Smooth muscle cell (in vitro differentiated cells): Measurements from ENCODE around the gene DHX16. TPM values are rescaled to one million over a fixed set of nuclear protein-coding genes. Genes with fewer than 3 reads are reported as not detected.

Experiments
- DNase-seq: peaks from one replicate; lab custom pipeline; 2025; ENCODE audit not compliant: unreplicated experiment; lab: John Stamatoyannopoulos, UW
- H2AFZ ChIP-seq: fragments of 200-600 bp; sonication (generic); 2 replicates; pipeline ENCODE4 v1.6.0; 2016; ENCODE audit warnings: antibody characterized with exemption, low read depth, mild to moderate bottlenecking
- H3F3A ChIP-seq: fragments of 200-600 bp; sonication (generic); 2 replicates; pipeline ENCODE4 v1.6.0; 2017; ENCODE audit warnings: antibody characterized with exemption, low read depth
- H3K27ac ChIP-seq: fragments of 200-600 bp; sonication (generic); 2 replicates; pipeline ENCODE4 v1.5.1; 2016; ENCODE audit warnings: low read depth, mild to moderate bottlenecking
- H3K27me3 ChIP-seq: fragments of 200-600 bp; sonication (generic); 2 replicates; pipeline ENCODE4 v1.6.1; 2016; ENCODE audit warnings: low read depth, mild to moderate bottlenecking
- H3K36me3 ChIP-seq: fragments of 200-600 bp; sonication (generic); 2 replicates; pipeline ENCODE4 v1.5.1; 2016; ENCODE audit warnings: low read depth
- H3K4me1 ChIP-seq: fragments of 200-600 bp; sonication (generic); 2 replicates; pipeline ENCODE4 v1.5.1; 2016; ENCODE audit warnings: low read depth
- H3K4me2 ChIP-seq: fragments of 200-600 bp; sonication (generic); 2 replicates; pipeline ENCODE4 v1.6.0; 2016; ENCODE audit warnings: mild to moderate bottlenecking
- H3K4me3 ChIP-seq: fragments of 200-600 bp; sonication (generic); 2 replicates; pipeline ENCODE4 v1.5.1; 2016; ENCODE audit warnings: mild to moderate bottlenecking
- H3K79me2 ChIP-seq: fragments of 200-600 bp; sonication (generic); 2 replicates; pipeline ENCODE4 v1.6.0; 2016; ENCODE audit warnings: low read depth, mild to moderate bottlenecking
- H3K9ac ChIP-seq: fragments of 200-600 bp; sonication (generic); 2 replicates; pipeline ENCODE4 v1.6.0; 2016; ENCODE audit warnings: low read depth
- H3K9me3 ChIP-seq: fragments of 200-600 bp; sonication (generic); replicated peaks from 2 replicates; pipeline ENCODE4 v1.5.1; 2016; ENCODE audit warnings: low read depth
- H4K20me1 ChIP-seq: fragments of 200-600 bp; sonication (generic); 2 replicates; pipeline ENCODE4 v1.6.0; 2016; ENCODE audit warnings: low read depth
- WGBS: methylation state at CpG from one replicate; pipeline ENCODE4 v1.1.7; 2016; ENCODE audit warnings: low lambda C conversion rate; 5-methylcytosine and 5-hydroxymethylcytosine counted together
- polyA plus RNA-seq: library from polyadenylated mRNA; unstranded; fragments of >200 nt; fragmentation: Nextera tagmentation; extraction: Ambion mirVana; gene quantifications from 2 replicates; pipeline ENCODE4 v1.2.1, GENCODE V29; 2016
- total RNA-seq: library from RNA; depleted of rRNA; stranded (reverse); fragments of >200 nt; gene quantifications from 2 replicates; pipeline ENCODE4 v1.2.3, GENCODE V29; 2014
- TF ChIP-seq, protein P1 (sequence below): fragments of 200-600 bp; sonication (generic); IDR thresholded peaks from 2 replicates; pipeline ENCODE4 v1.5.1; 2017; ENCODE audit warnings: borderline replicate concordance, mild to moderate bottlenecking, antibody characterized with exemption; ENCODE audit not compliant: insufficient read depth, poor library complexity, severe bottlenecking

The DHX16 gene
- total and polyA plus RNA-seq, 2 experiments from 2014 or later, result 12.4 to 23.5 TPM

DNA sequence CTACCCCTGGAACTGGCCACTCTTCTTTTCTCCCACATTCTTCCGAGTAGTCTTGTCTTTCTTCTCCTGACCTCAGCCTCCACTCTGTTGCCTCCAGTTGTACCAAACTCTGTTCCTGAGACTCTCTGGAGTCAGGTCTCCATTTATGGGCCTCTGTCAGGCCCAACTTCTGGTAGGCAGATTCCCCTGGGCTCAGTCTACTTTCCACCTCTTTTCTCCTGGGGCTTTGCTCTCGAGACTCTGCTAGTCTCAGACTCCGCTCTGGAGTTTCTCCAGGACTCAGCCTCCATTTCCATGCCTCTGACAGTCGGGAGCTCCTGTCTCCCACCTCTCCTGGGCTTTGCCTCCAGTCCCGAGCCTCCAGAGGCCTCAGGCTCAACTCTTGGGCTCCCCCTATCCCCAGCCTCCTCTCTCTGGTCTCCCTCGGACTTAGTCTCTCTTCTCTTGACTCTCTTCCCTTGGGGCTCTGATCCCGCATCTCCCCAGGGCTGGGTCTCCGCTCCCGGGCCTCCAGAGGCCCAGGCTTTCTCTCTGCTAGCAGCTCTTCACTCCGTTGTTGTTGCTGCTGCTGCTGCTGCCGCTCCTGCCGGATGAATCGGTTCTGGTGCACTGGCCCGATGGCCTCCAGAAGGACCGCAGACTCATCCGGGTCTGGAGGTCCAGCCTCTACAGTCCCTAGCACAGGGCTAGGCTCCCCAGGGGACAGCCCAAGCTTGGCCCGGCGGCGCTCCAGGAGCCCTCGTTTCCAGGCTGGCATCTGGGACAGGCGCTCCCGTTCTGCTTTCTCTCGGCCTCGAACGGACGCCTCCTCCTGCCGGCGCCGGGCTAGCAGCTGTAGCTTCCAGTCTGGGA, 12.6 kb upstream of the DHX16 start:
- peaks cover 41% of the 10 kb centered on the region for H3F3A ChIP-seq
- no peaks in the 10 kb centered on the region for H3K27me3 ChIP-seq
- no peak overlapping the region for H2AFZ ChIP-seq
- peak overlapping the region; percentile 92 for H3K27ac ChIP-seq
- H3K4me2 ChIP-seq, result peak overlapping the region; percentile 93
- WGBS, result 49% methylated on average over 29 of the region's 29 CpGs
- H3K4me1 ChIP-seq, result peaks cover 58% of the 10 kb centered on the region
- H3K4me3 ChIP-seq, result peak overlapping the region; percentile 78
- H3K9ac ChIP-seq, result peak overlapping the region; percentile 91
- H3K79me2 ChIP-seq, result peaks cover 85% of the 10 kb centered on the region
- peaks cover 55% of the 10 kb centered on the region for H4K20me1 ChIP-seq
- no peak for DNase-seq
- no peaks in the 10 kb centered on the region for H3K9me3 ChIP-seq
- TF ChIP-seq, protein P1, sequence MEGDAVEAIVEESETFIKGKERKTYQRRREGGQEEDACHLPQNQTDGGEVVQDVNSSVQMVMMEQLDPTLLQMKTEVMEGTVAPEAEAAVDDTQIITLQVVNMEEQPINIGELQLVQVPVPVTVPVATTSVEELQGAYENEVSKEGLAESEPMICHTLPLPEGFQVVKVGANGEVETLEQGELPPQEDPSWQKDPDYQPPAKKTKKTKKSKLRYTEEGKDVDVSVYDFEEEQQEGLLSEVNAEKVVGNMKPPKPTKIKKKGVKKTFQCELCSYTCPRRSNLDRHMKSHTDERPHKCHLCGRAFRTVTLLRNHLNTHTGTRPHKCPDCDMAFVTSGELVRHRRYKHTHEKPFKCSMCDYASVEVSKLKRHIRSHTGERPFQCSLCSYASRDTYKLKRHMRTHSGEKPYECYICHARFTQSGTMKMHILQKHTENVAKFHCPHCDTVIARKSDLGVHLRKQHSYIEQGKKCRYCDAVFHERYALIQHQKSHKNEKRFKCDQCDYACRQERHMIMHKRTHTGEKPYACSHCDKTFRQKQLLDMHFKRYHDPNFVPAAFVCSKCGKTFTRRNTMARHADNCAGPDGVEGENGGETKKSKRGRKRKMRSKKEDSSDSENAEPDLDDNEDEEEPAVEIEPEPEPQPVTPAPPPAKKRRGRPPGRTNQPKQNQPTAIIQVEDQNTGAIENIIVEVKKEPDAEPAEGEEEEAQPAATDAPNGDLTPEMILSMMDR, result peak; percentile 6
- no peaks in the 10 kb centered on the region for H3K36me3 ChIP-seq

DNA sequence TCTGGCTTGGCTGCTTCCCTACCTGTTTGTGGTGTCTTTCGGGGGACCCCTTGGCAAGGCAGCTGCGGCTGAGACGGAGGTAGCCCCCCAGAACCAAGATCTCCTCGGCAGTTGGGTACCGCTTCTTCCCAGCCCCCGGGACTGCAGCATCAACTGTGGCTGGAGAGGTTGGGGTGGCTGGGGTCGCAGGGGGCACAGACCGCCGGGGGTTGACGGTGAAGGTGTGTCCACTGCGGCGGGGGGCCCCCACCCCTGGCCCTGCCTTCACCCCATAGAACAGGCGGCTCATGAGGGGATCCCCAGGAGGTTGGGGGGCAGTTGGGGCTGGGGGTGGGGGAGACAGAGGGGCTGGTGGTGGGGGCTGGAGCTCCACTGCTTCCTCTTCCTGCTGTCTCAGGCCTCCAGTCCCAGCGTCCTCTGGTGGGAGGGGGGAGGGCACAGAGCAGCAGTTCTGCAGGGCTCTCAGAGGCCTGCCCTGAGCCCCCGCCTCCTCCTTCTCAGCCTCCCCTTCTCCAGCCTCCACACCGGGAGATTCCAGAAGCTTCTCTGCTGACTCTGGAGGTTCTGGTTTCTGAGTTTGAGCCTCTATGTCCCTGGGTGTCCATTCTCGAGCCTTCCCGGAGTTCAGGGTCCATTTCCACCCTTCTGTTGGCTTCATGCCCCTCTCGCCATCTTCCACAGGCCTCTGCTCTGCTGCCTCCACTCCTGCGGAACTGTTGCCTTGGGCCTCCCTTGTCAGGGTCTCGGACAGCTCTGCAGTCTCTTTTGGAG, 11.8 kb upstream of the DHX16 start:
- peaks cover 63% of the 10 kb centered on the region for H4K20me1 ChIP-seq
- peak overlapping the region; percentile 78 for H3K4me3 ChIP-seq
- peak overlapping the region; percentile 93 for H3K4me2 ChIP-seq
- H3K36me3 ChIP-seq, result no peaks in the 10 kb centered on the region
- H2AFZ ChIP-seq, result no peak overlapping the region
- peaks cover 58% of the 10 kb centered on the region for H3K4me1 ChIP-seq
- DNase-seq, result no peak
- 59% methylated on average over 17 of the region's 21 CpGs for WGBS
- H3F3A ChIP-seq, result peaks cover 41% of the 10 kb centered on the region
- no peaks in the 10 kb centered on the region for H3K27me3 ChIP-seq
- peak overlapping the region; percentile 91 for H3K9ac ChIP-seq
- H3K9me3 ChIP-seq, result no peaks in the 10 kb centered on the region
- H3K79me2 ChIP-seq, result peaks cover 91% of the 10 kb centered on the region
- H3K27ac ChIP-seq, result peak overlapping the region; percentile 92
- TF ChIP-seq, protein P1, result no peak

DNA sequence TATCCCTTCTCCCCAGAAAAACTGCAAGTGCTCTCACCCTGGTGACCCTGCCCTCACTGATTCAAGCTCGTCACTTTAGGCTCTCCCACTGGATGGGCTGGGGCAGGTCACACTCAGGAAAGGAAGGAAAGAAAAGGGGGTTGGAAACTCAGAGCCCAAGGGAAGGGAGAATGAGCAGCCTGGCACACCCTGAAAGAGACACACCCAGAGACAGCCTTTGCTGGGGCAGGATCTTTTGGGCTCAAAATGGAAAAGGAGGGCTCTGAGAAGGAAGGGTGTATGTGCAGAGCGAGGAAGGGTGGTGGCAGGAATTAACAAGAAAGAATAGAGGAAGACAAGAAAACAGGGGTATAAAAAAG, 11.2 kb upstream of the DHX16 start:
- H2AFZ ChIP-seq, result no peak overlapping the region
- peaks cover 58% of the 10 kb centered on the region for H3K4me1 ChIP-seq
- 21% methylated on average over 2 of the region's 2 CpGs for WGBS

More for the DNA sequence above, 11.2 kb upstream of the DHX16 start:
- Histone ChIP-seq H3K9ac (peak overlapping the region; percentile 91), H3K4me3 (peak overlapping the region; percentile 78), H3K27me3 (no peaks in the 10 kb centered on the region), H3K36me3 (no peaks in the 10 kb centered on the region), H3K27ac (peak overlapping the region; percentile 92), H3K79me2 (peaks cover 94% of the 10 kb centered on the region), H3F3A (peaks cover 41% of the 10 kb centered on the region), H3K4me2 (peak overlapping the region; percentile 93), H3K9me3 (no peaks in the 10 kb centered on the region), H4K20me1 (peaks cover 69% of the 10 kb centered on the region)
- no peak for DNase-seq
- TF ChIP-seq, protein P1, result no peak
